Neural progenitor cell (in vitro differentiated cells): ENCODE data around the gene PTPN11. TPM values are rescaled to one million over a fixed set of nuclear protein-coding genes. Genes with fewer than 3 reads are reported as not detected.
"Not testable (repeated sequence)": the region's sequence is repeated elsewhere in the genome, so short reads cannot be mapped to it uniquely, and the experiment has no call there.

Experiments
- DNase-seq: peaks from one replicate; pipeline ENCODE4 v3.0.0-alpha.2; 2016; ENCODE audit warnings: low spot score
- H2AFZ ChIP-seq: fragments of 200-600 bp; sonication (generic); replicated peaks from 2 replicates; pipeline ENCODE4 v1.6.1; 2016; ENCODE audit warnings: antibody characterized with exemption
- H3F3A ChIP-seq: fragments of 200-600 bp; sonication (generic); 2 replicates; pipeline ENCODE4 v1.6.1; 2016; ENCODE audit warnings: antibody characterized with exemption, low read depth
- H3K27ac ChIP-seq: fragments of 200-600 bp; sonication (generic); 2 replicates; pipeline ENCODE4 v1.5.1; 2016; ENCODE audit warnings: mild to moderate bottlenecking
- H3K27me3 ChIP-seq: fragments of 200-600 bp; sonication (generic); 2 replicates; pipeline ENCODE4 v1.6.1; 2016; ENCODE audit warnings: mild to moderate bottlenecking, moderate library complexity
- H3K36me3 ChIP-seq: fragments of 200-600 bp; sonication (generic); 2 replicates; pipeline ENCODE4 v1.5.1; 2016
- H3K4me1 ChIP-seq: fragments of 200-600 bp; sonication (generic); 2 replicates; pipeline ENCODE4 v1.6.1; 2016; ENCODE audit warnings: mixed run types
- H3K4me2 ChIP-seq: fragments of 200-600 bp; sonication (generic); 2 replicates; pipeline ENCODE4 v1.6.1; 2016
- H3K4me3 ChIP-seq: fragments of 200-600 bp; sonication (generic); 2 replicates; pipeline ENCODE4 v1.5.1; 2016
- H3K79me2 ChIP-seq: fragments of 200-600 bp; sonication (generic); 2 replicates; pipeline ENCODE4 v1.6.1; 2016; ENCODE audit warnings: low read depth
- H3K9ac ChIP-seq: fragments of 200-600 bp; sonication (generic); 2 replicates; pipeline ENCODE4 v1.6.1; 2016
- H3K9me3 ChIP-seq: fragments of 200-600 bp; sonication (generic); 2 replicates; pipeline ENCODE4 v1.5.1; 2016; ENCODE audit warnings: low read depth
- H4K20me1 ChIP-seq: fragments of 200-600 bp; sonication (generic); 2 replicates; pipeline ENCODE4 v1.6.1; 2016; ENCODE audit warnings: low read depth
- H3K27ac Mint-ChIP-seq: 3 replicates; pipeline ENCODE4 v1.8.0; 2021; ENCODE audit warnings: mixed read lengths
- H3K27me3 Mint-ChIP-seq: 2 replicates; pipeline ENCODE4 v1.8.0; 2022; ENCODE audit warnings: low read depth, mild to moderate bottlenecking, inconsistent platforms, moderate library complexity, mixed read lengths; ENCODE audit not compliant: insufficient read depth
- H3K36me3 Mint-ChIP-seq: 3 replicates; pipeline ENCODE4 v1.8.0; 2021; ENCODE audit warnings: mixed read lengths
- H3K4me1 Mint-ChIP-seq: 3 replicates; pipeline ENCODE4 v1.8.0; 2021; ENCODE audit warnings: mixed read lengths
- H3K4me3 Mint-ChIP-seq: 3 replicates; pipeline ENCODE4 v1.8.0; 2021; ENCODE audit warnings: mild to moderate bottlenecking, moderate library complexity, mixed read lengths
- H3K9me3 Mint-ChIP-seq: 3 replicates; pipeline ENCODE4 v1.8.0; 2020; ENCODE audit warnings: mixed read lengths
- CTCF ChIP-seq: fragments of 200-600 bp; sonication (generic); IDR thresholded peaks from 2 replicates; pipeline ENCODE4 v1.5.1; 2017; ENCODE audit warnings: antibody characterized with exemption, mild to moderate bottlenecking
- EZH2 ChIP-seq: fragments of 200-600 bp; sonication (generic); IDR thresholded peaks from 2 replicates; pipeline ENCODE4 v1.6.1; 2017; ENCODE audit warnings: antibody characterized with exemption, mild to moderate bottlenecking, moderate library complexity
- EZH2phosphoT487 ChIP-seq: fragments of 200-600 bp; sonication (generic); IDR thresholded peaks from 2 replicates; pipeline ENCODE4 v1.6.1; 2017; ENCODE audit warnings: antibody characterized with exemption
- total RNA-seq: library from RNA; depleted of rRNA; stranded (reverse); fragments of >200 nt; gene quantifications from 2 replicates; pipeline ENCODE4 v1.2.3, GENCODE V29; 2015; ENCODE audit warnings: low replicate concordance

The PTPN11 gene
- total RNA-seq, 1 donor from 2014 or later = 85.2 TPM

GRCh38 chr12:112386726-112387125 lies 32.0 kb upstream of the PTPN11 start:
- peaks cover 15% of the 10 kb centered on the region for H3K4me1 Mint-ChIP-seq

GRCh38 chr12:112389228-112389627 lies 29.5 kb upstream of the PTPN11 start:
- Histone ChIP-seq H3K36me3 (no peaks in the 10 kb centered on the region), H3K4me2 (no peak overlapping the region), H3K4me3 (no peak overlapping the region), H2AFZ (no peak overlapping the region), H3K9ac (no peak overlapping the region), H3K27me3 (no peaks in the 10 kb centered on the region), H3K79me2 (no peaks in the 10 kb centered on the region), H4K20me1 (no peaks in the 10 kb centered on the region), H3F3A (no peaks in the 10 kb centered on the region), H3K9me3 (no peaks in the 10 kb centered on the region), H3K4me1 (no peaks in the 10 kb centered on the region), H3K27ac (no peak overlapping the region)
- DNase-seq = no peak
- no peak overlapping the region for H3K4me3 Mint-ChIP-seq
- no peak for TF ChIP-seq EZH2phosphoT487
- no peak for TF ChIP-seq EZH2
- TF ChIP-seq CTCF = no peak
- peaks cover 10% of the 10 kb centered on the region for H3K27me3 Mint-ChIP-seq
- no peaks in the 10 kb centered on the region for H3K9me3 Mint-ChIP-seq
- no peak overlapping the region for H3K27ac Mint-ChIP-seq
- H3K36me3 Mint-ChIP-seq = no peaks in the 10 kb centered on the region
- peaks cover 11% of the 10 kb centered on the region for H3K4me1 Mint-ChIP-seq

More at GRCh38 chr12:112386726-112387125, 32.0 kb upstream of the PTPN11 start:
- TF ChIP-seq EZH2 (no peak), CTCF (no peak), EZH2phosphoT487 (no peak)
- Mint-ChIP-seq H3K36me3 (no peaks in the 10 kb centered on the region), H3K9me3 (no peaks in the 10 kb centered on the region), H3K27me3 (peaks cover 10% of the 10 kb centered on the region), H3K4me3 (no peak overlapping the region), H3K27ac (no peak overlapping the region)
- H3K36me3 ChIP-seq = no peaks in the 10 kb centered on the region
- no peak for DNase-seq
- H2AFZ ChIP-seq = peak overlapping the region; percentile 80
- no peak overlapping the region for H3K9ac ChIP-seq
- peaks cover 13% of the 10 kb centered on the region for H3F3A ChIP-seq
- no peaks in the 10 kb centered on the region for H4K20me1 ChIP-seq
- no peak overlapping the region for H3K27ac ChIP-seq
- no peak overlapping the region for H3K4me3 ChIP-seq
- no peaks in the 10 kb centered on the region for H3K27me3 ChIP-seq
- H3K9me3 ChIP-seq = no peaks in the 10 kb centered on the region
- no peaks in the 10 kb centered on the region for H3K4me1 ChIP-seq
- H3K4me2 ChIP-seq = no peak overlapping the region
- H3K79me2 ChIP-seq = no peaks in the 10 kb centered on the region

- not testable (repeated sequence) for H4K20me1 ChIP-seq, H3K79me2 ChIP-seq, H3K36me3 ChIP-seq, H3K27ac Mint-ChIP-seq, H3K27ac ChIP-seq, H3F3A ChIP-seq, H3K9ac ChIP-seq, H2AFZ ChIP-seq, H3K9me3 ChIP-seq, H3K36me3 Mint-ChIP-seq, DNase-seq, H3K4me3 Mint-ChIP-seq, H3K4me3 ChIP-seq, H3K4me2 ChIP-seq, H3K9me3 Mint-ChIP-seq, H3K4me1 ChIP-seq, H3K27me3 ChIP-seq
- Mint-ChIP-seq H3K4me1 (peaks cover 11% of the 10 kb centered on the region), H3K27me3 (peaks cover 10% of the 10 kb centered on the region)
Measured at GRCh38 chr12:112389922-112390654, 28.7 kb upstream of the PTPN11 start.

GRCh38 chr12:112393328-112393727 lies 25.4 kb upstream of the PTPN11 start:
- Histone ChIP-seq H3K9ac (no peak overlapping the region), H3K4me3 (no peak overlapping the region), H3K4me2 (no peak overlapping the region), H3K27me3 (no peaks in the 10 kb centered on the region), H3K27ac (no peak overlapping the region), H3K36me3 (no peaks in the 10 kb centered on the region), H4K20me1 (no peaks in the 10 kb centered on the region), H3F3A (no peaks in the 10 kb centered on the region), H3K4me1 (no peaks in the 10 kb centered on the region), H3K9me3 (no peaks in the 10 kb centered on the region), H3K79me2 (no peaks in the 10 kb centered on the region), H2AFZ (no peak overlapping the region)
- Mint-ChIP-seq H3K4me3 (no peak overlapping the region), H3K9me3 (peaks cover 11% of the 10 kb centered on the region), H3K27me3 (peaks cover 11% of the 10 kb centered on the region), H3K4me1 (no peaks in the 10 kb centered on the region), H3K27ac (no peak overlapping the region), H3K36me3 (no peaks in the 10 kb centered on the region)
- TF ChIP-seq EZH2 (no peak), CTCF (no peak), EZH2phosphoT487 (no peak)
- DNase-seq = no peak
